Loucy (cell line): Measurements from ENCODE around the gene KRT10.
A peak's percentile ranks its signal among the peaks of the same experiment; 100 is the strongest.

Source experiments
- H2AFZ ChIP-seq: fragments of 200-600 bp; sonication (generic); 2 replicates; pipeline ENCODE4 v1.6.0; 2016; ENCODE audit warnings: antibody characterized with exemption, mild to moderate bottlenecking, low read length, moderate library complexity
- H3F3A ChIP-seq: fragments of 200-600 bp; 2 replicates; pipeline ENCODE4 v1.6.0; 2016; ENCODE audit warnings: antibody characterized with exemption, low read depth, mild to moderate bottlenecking
- H3K27me3 ChIP-seq: fragments of 200-600 bp; sonication (generic); 2 replicates; pipeline ENCODE4 v1.6.1; 2014; ENCODE audit warnings: low read length, mild to moderate bottlenecking; ENCODE audit not compliant: insufficient read depth, poor library complexity, severe bottlenecking
- H3K36me3 ChIP-seq: fragments of 200-600 bp; sonication (generic); 2 replicates; pipeline ENCODE4 v1.6.1; 2016; ENCODE audit warnings: low read length; ENCODE audit not compliant: insufficient read depth
- H3K4me1 ChIP-seq: fragments of 200-600 bp; sonication (generic); 2 replicates; pipeline ENCODE4 v1.5.1; 2014; ENCODE audit warnings: low read length, mild to moderate bottlenecking; ENCODE audit not compliant: insufficient read depth, poor library complexity, severe bottlenecking
- H3K4me2 ChIP-seq: fragments of 200-600 bp; sonication (generic); 2 replicates; pipeline ENCODE4 v1.6.0; 2014; ENCODE audit warnings: antibody characterized with exemption, low read length, low read depth, mild to moderate bottlenecking; ENCODE audit not compliant: poor library complexity, severe bottlenecking
- H3K4me3 ChIP-seq: fragments of 200-600 bp; sonication (generic); 2 replicates; pipeline ENCODE4 v1.5.1; 2014; ENCODE audit warnings: low read length, mild to moderate bottlenecking, mixed read lengths; ENCODE audit not compliant: poor library complexity, severe bottlenecking
- H3K79me2 ChIP-seq: fragments of 200-600 bp; sonication (generic); 2 replicates; pipeline ENCODE4 v1.6.1; 2014; ENCODE audit warnings: low read length; ENCODE audit not compliant: insufficient read depth
- H3K9ac ChIP-seq: fragments of 200-600 bp; sonication (generic); 2 replicates; pipeline ENCODE4 v1.6.0; 2014; ENCODE audit warnings: mild to moderate bottlenecking, low read depth, low read length, moderate library complexity; ENCODE audit not compliant: poor library complexity, severe bottlenecking
- H3K9me2 ChIP-seq: fragments of 200-600 bp; sonication (generic); replicated peaks from 2 replicates; pipeline ENCODE4 v1.6.1; 2016; ENCODE audit warnings: low read depth, low read length, mixed read lengths
- H3K9me3 ChIP-seq: fragments of 200-600 bp; sonication (generic); 2 replicates; pipeline ENCODE4 v1.6.1; 2014; ENCODE audit warnings: mild to moderate bottlenecking, antibody characterized with exemption, low read length, low read depth; ENCODE audit not compliant: insufficient read depth
- H4K20me1 ChIP-seq: fragments of 200-600 bp; sonication (generic); 2 replicates; pipeline ENCODE4 v1.6.0; 2014; ENCODE audit warnings: antibody characterized with exemption, low read length, mild to moderate bottlenecking; ENCODE audit not compliant: insufficient read depth, poor library complexity, severe bottlenecking
- CTCF ChIP-seq: fragments of 200-600 bp; sonication (generic); conservative IDR thresholded peaks from 2 replicates; pipeline ENCODE4 v1.5.1; 2014; ENCODE audit warnings: mild to moderate bottlenecking, antibody characterized with exemption, low read length
- EZH2phosphoT487 ChIP-seq: fragments of 200-600 bp; IDR thresholded peaks from 2 replicates; pipeline ENCODE4 v1.6.1; 2018; ENCODE audit warnings: antibody characterized with exemption, mild to moderate bottlenecking, moderate library complexity, borderline replicate concordance

KRT10 gene

GRCh38 chr17:40809721-40810421 is 12.5 kb downstream of the KRT10 start:
- no peaks in the 10 kb centered on the region for H4K20me1 ChIP-seq
- H3K27me3 ChIP-seq: peaks cover 91% of the 10 kb centered on the region
- H3K9ac ChIP-seq: no peak overlapping the region
- no peak overlapping the region for H3K4me3 ChIP-seq
- no peaks in the 10 kb centered on the region for H3K4me1 ChIP-seq
- TF ChIP-seq EZH2phosphoT487 (no peak), CTCF (no peak)
- H3K36me3 ChIP-seq: no peaks in the 10 kb centered on the region
- no peaks in the 10 kb centered on the region for H3K9me2 ChIP-seq
- no peaks in the 10 kb centered on the region for H3K9me3 ChIP-seq
- H2AFZ ChIP-seq: no peak overlapping the region
- no peak overlapping the region for H3K4me2 ChIP-seq
- H3K79me2 ChIP-seq: no peaks in the 10 kb centered on the region
- no peaks in the 10 kb centered on the region for H3F3A ChIP-seq

- Histone ChIP-seq H3K9me3 (no peaks in the 10 kb centered on the region), H3K27me3 (peaks cover 67% of the 10 kb centered on the region), H3K4me2 (no peak overlapping the region), H2AFZ (no peak overlapping the region), H3K4me3 (no peak overlapping the region), H4K20me1 (no peaks in the 10 kb centered on the region), H3K9ac (no peak overlapping the region), H3K79me2 (no peaks in the 10 kb centered on the region), H3F3A (no peaks in the 10 kb centered on the region), H3K9me2 (no peaks in the 10 kb centered on the region), H3K36me3 (no peaks in the 10 kb centered on the region), H3K4me1 (no peaks in the 10 kb centered on the region)
- TF ChIP-seq EZH2phosphoT487: no peak
- TF ChIP-seq CTCF: no peak
Observed at GRCh38 chr17:40806131-40806530, 16.3 kb downstream of the KRT10 start.

GRCh38 chr17:40803617-40804082 is 18.8 kb downstream of the KRT10 start:
- Histone ChIP-seq H3K79me2 (no peaks in the 10 kb centered on the region), H2AFZ (no peak overlapping the region), H3K4me1 (no peaks in the 10 kb centered on the region), H3K4me3 (no peak overlapping the region), H3K9ac (no peak overlapping the region), H3K27me3 (peaks cover 58% of the 10 kb centered on the region), H3K4me2 (no peak overlapping the region), H3K9me3 (no peaks in the 10 kb centered on the region), H3F3A (no peaks in the 10 kb centered on the region), H3K36me3 (no peaks in the 10 kb centered on the region), H3K9me2 (no peaks in the 10 kb centered on the region), H4K20me1 (no peaks in the 10 kb centered on the region)
- peak; percentile 93 for TF ChIP-seq CTCF
- TF ChIP-seq EZH2phosphoT487: no peak
